HL-60 (cell line): ENCODE measurements around the gene MICAL2.

Source experiments
- CTCF ChIP-seq: IDR thresholded peaks from one replicate; pipeline ENCODE4 v1.5.1; 2011; ENCODE audit warnings: low read length, control low read depth, inconsistent platforms; ENCODE audit not compliant: insufficient read depth
- GABPA ChIP-seq: IDR thresholded peaks from 2 replicates; pipeline ENCODE4 v1.6.1; 2012; ENCODE audit warnings: low read depth
- POLR2AphosphoS5 ChIP-seq: IDR thresholded peaks from 2 replicates; pipeline ENCODE4 v1.6.1; 2012; ENCODE audit warnings: low read depth
- SPI1 ChIP-seq: IDR thresholded peaks from 2 replicates; pipeline ENCODE4 v1.6.1; 2012; ENCODE audit warnings: low read depth, mild to moderate bottlenecking, borderline replicate concordance

- TF ChIP-seq CTCF (no peak), SPI1 (no peak), POLR2AphosphoS5 (no peak), GABPA (no peak)
Measured at GRCh38 chr11:12216041-12216451, 105.7 kb downstream of the MICAL2 start.
